ENCODE measurements around the gene RABEP1.
"Not testable (repeated sequence)": the region's sequence is repeated elsewhere in the genome, so short reads cannot be mapped to it uniquely, and the experiment has no call there.

Gene RABEP1

GRCh38 chr17:5281814-5282641, at the start of gene RABEP1:
RABEP1 (plus strand) TSS chr17:5282284; CDS start chr17:5282487, 203 bp downstream.
- DNase-seq, result peak; percentile 86

- not testable (repeated sequence) for DNase-seq
Observed at GRCh38 chr17:5233492-5233891, 48.6 kb upstream of the RABEP1 start.

- no peak for DNase-seq
Observed at GRCh38 chr17:5234645-5235576, 47.2 kb upstream of the RABEP1 start, which contains the start of gene SCIMP. SCIMP (minus strand) TSS chr17:5234860; CDS start chr17:5234755, 105 bp downstream.

- DNase-seq, result no peak
Observed at GRCh38 chr17:5236938-5237540, 45.0 kb upstream of the RABEP1 start.

- DNase-seq, result no peak
Observed at GRCh38 chr17:5237541-5238016, 44.5 kb upstream of the RABEP1 start.

GRCh38 chr17:5238333-5238732, 43.8 kb upstream of the RABEP1 start:
- DNase-seq, result no peak

- DNase-seq, result not testable (repeated sequence)
Observed at GRCh38 chr17:5239769-5240168, 42.3 kb upstream of the RABEP1 start.

GRCh38 chr17:5241861-5242671, 40.0 kb upstream of the RABEP1 start:
- no peak for DNase-seq

GRCh38 chr17:5247621-5248020, 34.5 kb upstream of the RABEP1 start:
- DNase-seq, result no peak

- DNase-seq, result no peak
Observed at GRCh38 chr17:5248821-5249479, 33.1 kb upstream of the RABEP1 start.

- DNase-seq, result peak; percentile 30
Observed at GRCh38 chr17:5249615-5250014, 32.5 kb upstream of the RABEP1 start.

- DNase-seq, result no peak
Observed at GRCh38 chr17:5254414-5254813, 27.7 kb upstream of the RABEP1 start.

- DNase-seq, result no peak
Observed at GRCh38 chr17:5254903-5255521, 27.1 kb upstream of the RABEP1 start.

- no peak for DNase-seq
Observed at GRCh38 chr17:5257124-5257523, 25.0 kb upstream of the RABEP1 start.

- DNase-seq, result no peak
Observed at GRCh38 chr17:5260542-5260941, 21.5 kb upstream of the RABEP1 start.

- DNase-seq, result no peak
Observed at GRCh38 chr17:5262416-5262991, 19.6 kb upstream of the RABEP1 start.

- DNase-seq, result no peak
Observed at GRCh38 chr17:5263441-5263840, 18.6 kb upstream of the RABEP1 start.

GRCh38 chr17:5264893-5265292, 17.2 kb upstream of the RABEP1 start:
- DNase-seq, result no peak

GRCh38 chr17:5269241-5269960, 12.7 kb upstream of the RABEP1 start:
- DNase-seq, result no peak

GRCh38 chr17:5272322-5272721, 9.8 kb upstream of the RABEP1 start:
- no peak for DNase-seq

All from kidney glomerular epithelial cell (primary cell).